Mucosa of descending colon (tissue), 3 donors: ENCODE results near the gene HELZ. TPM values are rescaled to one million over a fixed set of nuclear protein-coding genes. Genes with fewer than 3 reads are reported as not detected.

ENCODE experiments used
- ATAC-seq: fragments of 200-7000 bp; cut with Tn5 transposase; one replicate; pipeline ENCODE4 v1.9.1; 2020; ENCODE audit warnings: mild to moderate bottlenecking, moderate library complexity
- DNase-seq, 3 donors: peaks; one replicate each; pipeline ENCODE4 v3.0.0-alpha.2; 2020
- H3K36me3 ChIP-seq: fragments of 200-600 bp; one replicate; pipeline ENCODE4 v1.8.0; 2021; ENCODE audit warnings: low read depth, mild to moderate bottlenecking
- H3K4me1 ChIP-seq: fragments of 200-600 bp; one replicate; pipeline ENCODE4 v1.8.0; 2021; ENCODE audit warnings: low read depth, mild to moderate bottlenecking
- H3K4me3 ChIP-seq: fragments of 200-600 bp; one replicate; pipeline ENCODE4 v1.8.0; 2021; ENCODE audit warnings: mild to moderate bottlenecking
- H3K9me3 ChIP-seq: fragments of 200-600 bp; one replicate; pipeline ENCODE4 v1.8.0; 2021; ENCODE audit warnings: mild to moderate bottlenecking
- CTCF ChIP-seq: fragments of 200-600 bp; IDR thresholded peaks from one replicate; pipeline ENCODE4 v1.8.0; 2022; ENCODE audit warnings: antibody characterized with exemption, mild to moderate bottlenecking
- intact Hi-C, 2 donors: fragments of 100-400 bp; cut with DNase I in 1 of 2; cut with micrococcal nuclease in 1 of 2; formaldehyde crosslinking; loops; one replicate each; pipeline versions ENCODE4 v1.11.0 to v1.11.1; 2022; cut with DNase I, micrococcal nuclease
- total RNA-seq, 3 donors: library from RNA; stranded (reverse); fragmentation: NEBNext Ultra II Directional in 2 of 3; extraction: Animal tissue kit (Norgen Biotek cat#: 25700) in 2 of 3; gene quantifications; one replicate each; pipeline versions ENCODE4 v1.2.1 to v1.2.4, GENCODE V29; 2021 to 2023
- donor health status: DM: no; HTN: no; CAD: no; lungs with moderate emphysema.
- donor health status: DM: no; HTN: no; CAD: no.
- donor health status: DM: no; HTN: yes; CAD: no.

HELZ gene
- total RNA-seq, 3 donors from 2014 or later, result 43.2 to 65.3 (median 43.3) TPM

GRCh38 chr17:67136191-67137025, 108.6 kb downstream of the HELZ start:
- intact Hi-C loops, result no loop called here
- DNase-seq, result no peak
- H3K9me3 ChIP-seq, result no peaks in the 10 kb centered on the region
- no peak for TF ChIP-seq CTCF
- H3K4me3 ChIP-seq, result no peak overlapping the region
- H3K4me1 ChIP-seq, result no peaks in the 10 kb centered on the region
- no peak for ATAC-seq
- no peaks in the 10 kb centered on the region for H3K36me3 ChIP-seq

- no peak for DNase-seq
- H3K9me3 ChIP-seq, result no peaks in the 10 kb centered on the region
- no peak for TF ChIP-seq CTCF
- intact Hi-C loops, result no loop called here
- no peaks in the 10 kb centered on the region for H3K36me3 ChIP-seq
- ATAC-seq, result no peak
- no peaks in the 10 kb centered on the region for H3K4me1 ChIP-seq
- H3K4me3 ChIP-seq, result no peak overlapping the region
Observed at GRCh38 chr17:67133161-67133560, 111.8 kb downstream of the HELZ start.

DNA sequence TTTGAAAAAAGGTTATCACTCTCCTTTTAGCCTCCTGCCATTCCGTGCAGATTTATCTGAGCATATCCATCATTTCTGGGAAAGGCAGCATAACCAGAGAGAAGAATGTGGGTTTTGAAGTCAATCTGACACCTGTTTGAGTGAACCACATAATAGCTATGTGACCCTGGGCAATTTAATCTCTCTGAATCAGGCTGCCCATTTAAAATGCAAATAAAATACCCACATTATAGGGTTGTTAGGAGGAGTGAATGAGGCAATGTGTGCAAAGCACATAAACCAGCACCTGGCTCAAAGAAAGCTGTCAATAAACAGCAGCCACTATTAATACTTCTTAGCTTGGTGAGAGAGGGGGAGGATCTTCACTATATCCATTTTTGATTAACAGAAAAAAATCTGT, 112.6 kb downstream of the HELZ start:
- Histone ChIP-seq H3K9me3 (no peaks in the 10 kb centered on the region), H3K36me3 (no peaks in the 10 kb centered on the region), H3K4me3 (no peak overlapping the region), H3K4me1 (no peaks in the 10 kb centered on the region)
- no peak for TF ChIP-seq CTCF
- DNase-seq, result no peak
- intact Hi-C loops, result no loop called here
- ATAC-seq, result no peak

- Histone ChIP-seq H3K36me3 (no peaks in the 10 kb centered on the region), H3K9me3 (no peaks in the 10 kb centered on the region), H3K4me3 (no peak overlapping the region), H3K4me1 (no peaks in the 10 kb centered on the region)
- DNase-seq, result no peak
- intact Hi-C loops, result no loop called here
- ATAC-seq, result no peak
- no peak for TF ChIP-seq CTCF
Observed at GRCh38 chr17:67130768-67131167, 114.2 kb downstream of the HELZ start.

- H3K9me3 ChIP-seq, result no peaks in the 10 kb centered on the region
- DNase-seq (no peak), ATAC-seq (no peak)
- TF ChIP-seq CTCF, result no peak
- intact Hi-C loops, result no loop called here
- H3K4me3 ChIP-seq, result no peak overlapping the region
- no peaks in the 10 kb centered on the region for H3K4me1 ChIP-seq
- H3K36me3 ChIP-seq, result no peaks in the 10 kb centered on the region
Observed at GRCh38 chr17:67129283-67129682, 115.7 kb downstream of the HELZ start.
